D721Med (cell line): ENCODE data around the gene CHRM2.

Experiments used
- DNase-seq: peaks from one replicate; pipeline ENCODE4 v3.0.0; 2011; ENCODE audit warnings: low spot score; ENCODE audit not compliant: insufficient read length
- FAIRE-seq: peaks from 2 replicates; lab custom pipeline; 2011; peaks lifted over from hg19 to GRCh38; lab: Jason Lieb, UNC
- TF ChIP-seq, protein P1 (sequence below): IDR thresholded peaks from 2 replicates; pipeline ENCODE4 v1.5.1; 2012; ENCODE audit warnings: mild to moderate bottlenecking, control low read depth; ENCODE audit not compliant: insufficient read depth; ENCODE audit errors: missing control alignments

The CHRM2 gene

DNA sequence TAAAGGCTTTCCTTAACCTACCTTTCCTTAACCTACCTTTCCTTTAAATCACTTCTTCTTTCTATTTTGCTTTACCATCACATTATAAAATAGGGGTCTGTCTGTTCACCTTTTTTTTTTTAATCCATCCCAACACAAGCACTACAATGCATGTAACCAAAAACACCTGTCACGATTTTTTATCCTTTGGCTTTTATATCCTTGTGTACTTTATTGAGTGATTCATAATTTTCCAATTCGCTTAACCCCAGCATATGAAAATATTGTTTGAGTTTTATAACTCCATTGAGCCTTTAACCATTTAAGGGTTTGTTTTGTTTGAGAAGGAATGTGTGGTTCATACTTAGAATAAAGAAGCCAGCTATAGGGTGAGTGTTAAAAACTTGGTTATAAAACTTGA lies 132.2 kb downstream of the CHRM2 start:
- TF ChIP-seq, protein P1, sequence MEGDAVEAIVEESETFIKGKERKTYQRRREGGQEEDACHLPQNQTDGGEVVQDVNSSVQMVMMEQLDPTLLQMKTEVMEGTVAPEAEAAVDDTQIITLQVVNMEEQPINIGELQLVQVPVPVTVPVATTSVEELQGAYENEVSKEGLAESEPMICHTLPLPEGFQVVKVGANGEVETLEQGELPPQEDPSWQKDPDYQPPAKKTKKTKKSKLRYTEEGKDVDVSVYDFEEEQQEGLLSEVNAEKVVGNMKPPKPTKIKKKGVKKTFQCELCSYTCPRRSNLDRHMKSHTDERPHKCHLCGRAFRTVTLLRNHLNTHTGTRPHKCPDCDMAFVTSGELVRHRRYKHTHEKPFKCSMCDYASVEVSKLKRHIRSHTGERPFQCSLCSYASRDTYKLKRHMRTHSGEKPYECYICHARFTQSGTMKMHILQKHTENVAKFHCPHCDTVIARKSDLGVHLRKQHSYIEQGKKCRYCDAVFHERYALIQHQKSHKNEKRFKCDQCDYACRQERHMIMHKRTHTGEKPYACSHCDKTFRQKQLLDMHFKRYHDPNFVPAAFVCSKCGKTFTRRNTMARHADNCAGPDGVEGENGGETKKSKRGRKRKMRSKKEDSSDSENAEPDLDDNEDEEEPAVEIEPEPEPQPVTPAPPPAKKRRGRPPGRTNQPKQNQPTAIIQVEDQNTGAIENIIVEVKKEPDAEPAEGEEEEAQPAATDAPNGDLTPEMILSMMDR, result no peak
- no peak for DNase-seq
- no peak for FAIRE-seq

DNA sequence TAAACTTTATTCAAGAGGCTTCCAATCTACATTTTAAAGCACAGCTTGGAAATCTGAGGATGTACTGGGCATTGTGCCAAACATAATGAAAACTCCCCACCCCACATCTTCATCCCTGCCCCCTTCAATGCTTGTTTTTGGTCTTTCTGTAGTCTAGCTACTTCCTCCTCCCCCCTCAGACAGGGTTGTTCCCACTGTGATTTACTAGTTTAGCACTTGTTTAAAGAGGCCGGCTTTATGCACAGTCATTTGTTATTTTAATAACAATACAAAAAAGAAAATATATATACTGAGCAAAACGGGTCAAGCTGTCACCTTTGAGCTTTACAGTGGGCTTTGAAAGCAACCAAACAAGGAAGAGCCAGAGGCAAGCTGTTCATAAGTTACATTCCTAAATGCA lies 132.6 kb downstream of the CHRM2 start:
- DNase-seq (no peak), FAIRE-seq (no peak)
- TF ChIP-seq, protein P1, result no peak

DNA sequence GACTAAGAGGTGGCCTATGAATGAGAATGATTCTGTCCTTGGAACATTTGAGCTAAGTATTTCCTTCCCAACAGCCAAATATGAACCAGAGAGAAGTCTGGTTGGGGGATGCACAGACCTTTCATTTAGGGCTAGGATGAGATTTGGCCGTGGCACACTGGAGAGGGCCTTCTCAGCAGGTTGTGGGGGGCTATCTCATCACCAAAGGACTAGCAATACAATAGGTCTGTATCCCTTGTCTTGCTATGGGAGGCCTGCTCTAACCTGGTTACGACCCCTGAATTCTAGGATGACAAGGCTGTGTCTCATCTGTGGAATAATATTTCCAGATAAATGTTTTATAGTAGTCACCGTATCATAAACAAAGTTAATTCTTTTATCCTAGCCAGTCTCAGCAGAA lies 133.0 kb downstream of the CHRM2 start:
- DNase-seq (no peak), FAIRE-seq (no peak)
- TF ChIP-seq, protein P1, result no peak

DNA sequence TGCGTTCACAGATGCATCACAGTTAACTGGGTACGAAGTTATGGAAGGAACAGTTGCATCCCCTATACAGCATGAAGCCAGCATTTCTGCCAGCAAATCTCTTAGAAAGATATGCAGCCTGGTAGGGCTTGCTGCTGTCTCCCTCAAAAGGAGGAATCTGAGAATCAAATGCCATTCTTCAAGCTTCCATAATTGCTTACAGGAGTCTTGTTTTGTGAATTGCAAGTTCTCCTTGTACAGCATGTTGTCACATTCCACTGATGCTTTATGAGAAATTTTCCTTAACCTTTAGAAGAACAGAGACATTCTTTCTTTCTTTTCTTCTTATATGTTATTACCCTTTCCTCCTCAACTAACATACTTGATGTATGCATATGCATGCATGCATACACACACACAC lies 134.6 kb downstream of the CHRM2 start:
- DNase-seq (no peak), FAIRE-seq (no peak)
- TF ChIP-seq, protein P1, result no peak

DNA sequence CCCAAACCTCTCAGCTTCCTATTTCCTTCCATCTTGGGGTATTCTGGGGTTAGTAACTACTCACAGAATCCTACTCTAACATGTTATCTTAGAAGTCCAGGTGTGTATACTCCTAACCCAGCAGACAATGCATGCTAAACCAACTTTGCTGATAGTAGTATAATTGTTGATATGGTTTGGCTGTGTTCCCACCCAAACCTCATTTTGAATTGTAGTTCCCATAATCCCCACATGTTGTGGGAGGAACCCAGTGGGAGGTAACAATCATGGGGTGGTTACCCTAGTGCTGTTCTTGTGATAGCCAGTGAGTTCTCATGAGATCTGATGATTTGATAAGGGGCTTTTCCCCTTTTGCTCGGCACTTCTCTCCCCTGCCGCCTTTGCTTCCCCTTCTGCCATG lies 135.1 kb downstream of the CHRM2 start:
- TF ChIP-seq, protein P1, result no peak
- no peak for FAIRE-seq
- DNase-seq, result no peak

DNA sequence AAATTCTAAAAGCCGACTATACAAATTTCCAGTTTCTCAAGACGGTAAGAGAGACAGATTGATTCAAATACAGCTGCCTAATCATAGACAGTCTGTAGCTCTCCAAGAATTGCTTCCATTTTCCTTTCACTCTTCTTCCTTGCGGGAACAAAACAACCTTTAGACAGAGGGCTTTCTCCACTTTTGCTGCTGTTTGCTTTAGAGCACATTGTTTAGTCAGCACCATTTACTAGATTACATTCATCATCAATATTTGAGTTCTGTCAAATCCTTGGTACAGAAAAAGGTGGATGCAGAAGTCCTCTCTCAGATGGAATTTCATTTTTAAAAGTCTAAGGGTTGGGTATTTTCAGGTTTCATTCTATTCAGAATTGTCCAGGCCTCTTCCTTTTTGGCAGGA lies 137.4 kb downstream of the CHRM2 start:
- no peak for FAIRE-seq
- TF ChIP-seq, protein P1, result no peak
- no peak for DNase-seq

DNA sequence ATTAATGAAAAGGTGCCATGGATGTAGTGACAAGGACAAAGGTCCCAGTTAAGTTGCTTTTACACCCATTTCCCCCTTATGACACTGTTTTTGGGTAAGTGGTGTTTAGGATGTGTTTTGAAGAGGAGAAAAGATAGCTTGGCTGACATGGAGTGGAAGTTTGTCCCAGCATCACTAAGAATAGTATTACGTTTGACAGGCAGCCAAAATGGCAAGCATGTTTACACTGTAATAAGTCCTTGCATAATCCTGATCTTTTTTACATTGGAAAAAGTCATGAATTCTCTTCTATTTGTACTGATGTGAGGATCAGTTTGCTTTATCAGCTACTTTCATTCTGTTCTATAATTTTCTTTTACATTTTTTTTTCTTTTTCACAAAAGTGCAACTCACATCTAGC lies 137.8 kb downstream of the CHRM2 start:
- FAIRE-seq (no peak), DNase-seq (no peak)
- TF ChIP-seq, protein P1, result no peak
